WERI-Rb-1 (cell line): ENCODE results near the gene TNN.

Source experiments
- DNase-seq: peaks from one replicate; pipeline ENCODE4 v3.0.0-alpha.2; 2020
- H3K27ac ChIP-seq: fragments of 250-450 bp; sonication (Bioruptor Pico); 2 replicates; pipeline ENCODE4 v1.5.1; 2020; ENCODE audit warnings: mild to moderate bottlenecking, moderate library complexity
- H3K27me3 ChIP-seq: fragments of 250-450 bp; sonication (Bioruptor Pico); 2 replicates; pipeline ENCODE4 v1.5.1; 2021; ENCODE audit warnings: mild to moderate bottlenecking, low read depth, moderate library complexity; ENCODE audit not compliant: insufficient read depth, severe bottlenecking
- H3K36me3 ChIP-seq: fragments of 250-450 bp; sonication (Bioruptor Pico); 2 replicates; pipeline ENCODE4 v1.5.1; 2020; ENCODE audit warnings: mild to moderate bottlenecking, moderate library complexity
- H3K4me3 ChIP-seq: 2 replicates; pipeline ENCODE4 v1.5.1; 2011; ENCODE audit warnings: low read depth, mild to moderate bottlenecking, control low read depth, low read length
- H3K9me3 ChIP-seq: fragments of 250-450 bp; sonication (Bioruptor Pico); 2 replicates; pipeline ENCODE4 v1.5.1; 2021; ENCODE audit warnings: mild to moderate bottlenecking, moderate library complexity; ENCODE audit not compliant: severe bottlenecking
- CTCF ChIP-seq: IDR thresholded peaks from 2 replicates; pipeline ENCODE4 v1.5.1; 2011; ENCODE audit warnings: low read depth, mild to moderate bottlenecking, control low read depth, inconsistent platforms, low read length

TNN gene

GRCh38 chr1:175062339-175062738 lies 5.3 kb upstream of the TNN start:
- Histone ChIP-seq H3K27ac (no peak overlapping the region), H3K36me3 (no peaks in the 10 kb centered on the region), H3K27me3 (no peaks in the 10 kb centered on the region), H3K4me3 (no peak overlapping the region), H3K9me3 (no peaks in the 10 kb centered on the region)
- TF ChIP-seq CTCF = no peak
- no peak for DNase-seq

- TF ChIP-seq CTCF = no peak
- Histone ChIP-seq H3K27me3 (no peaks in the 10 kb centered on the region), H3K36me3 (no peaks in the 10 kb centered on the region), H3K9me3 (no peaks in the 10 kb centered on the region), H3K27ac (no peak overlapping the region), H3K4me3 (no peak overlapping the region)
- no peak for DNase-seq
These were observed 4.8 kb upstream of the TNN start for GRCh38 chr1:175062858-175063257.

GRCh38 chr1:175070818-175071217 lies 3.2 kb downstream of the TNN start:
- Histone ChIP-seq H3K36me3 (no peaks in the 10 kb centered on the region), H3K9me3 (no peaks in the 10 kb centered on the region), H3K27ac (no peak overlapping the region), H3K4me3 (no peak overlapping the region), H3K27me3 (no peaks in the 10 kb centered on the region)
- DNase-seq = no peak
- TF ChIP-seq CTCF = no peak

GRCh38 chr1:175071276-175071943 lies 3.8 kb downstream of the TNN start:
- Histone ChIP-seq H3K36me3 (no peaks in the 10 kb centered on the region), H3K9me3 (no peaks in the 10 kb centered on the region), H3K27me3 (no peaks in the 10 kb centered on the region), H3K27ac (no peak overlapping the region), H3K4me3 (no peak overlapping the region)
- DNase-seq = no peak
- TF ChIP-seq CTCF = no peak

GRCh38 chr1:175072099-175072951 lies 4.7 kb downstream of the TNN start:
- Histone ChIP-seq H3K9me3 (no peaks in the 10 kb centered on the region), H3K36me3 (no peaks in the 10 kb centered on the region), H3K27me3 (no peaks in the 10 kb centered on the region), H3K27ac (no peak overlapping the region), H3K4me3 (no peak overlapping the region)
- DNase-seq = no peak
- TF ChIP-seq CTCF = no peak
